H1 (cell line): ENCODE data around the gene RRAGB. TPM values are rescaled to one million over a fixed set of nuclear protein-coding genes. Genes with fewer than 3 reads are reported as not detected.

Source experiments
- CTCF ChIA-PET: fragments of 300-600 bp; sonication (Branson Sonifier 250); formaldehyde crosslinking; loops from one replicate; lab custom pipeline; 2021; ENCODE audit not compliant: partially characterized antibody; lab: Charles Lee
- POLR2A ChIA-PET: fragments of 300-600 bp; sonication (Branson Sonifier 250); formaldehyde crosslinking; loops from one replicate; lab custom pipeline; 2021; ENCODE audit warnings: inconsistent platforms; ENCODE audit not compliant: partially characterized antibody; lab: Charles Lee
- DNase-seq, 2 experiments: peaks; one replicate each; pipeline versions ENCODE4 v3.0.0 to v3.0.0-alpha.2; 2010 to 2022; ENCODE audit warnings: low spot score in 2 of 2, low read depth in 1 of 2, mixed read lengths in 1 of 2
- FAIRE-seq: peaks from 2 replicates; lab custom pipeline; 2011; peaks lifted over from hg19 to GRCh38; lab: Jason Lieb, UNC
- H2AFZ ChIP-seq: 2 replicates; pipeline ENCODE4 v1.8.1; 2012; ENCODE audit warnings: low read length, inconsistent platforms
- H2AK5ac ChIP-seq: 2 replicates; pipeline ENCODE4 v1.6.1; 2013; ENCODE audit warnings: low read depth, low read length
- H2BK120ac ChIP-seq: replicated peaks from 2 replicates; pipeline ENCODE3; 2013; ENCODE audit warnings: low read depth, low read length, inconsistent platforms
- H2BK12ac ChIP-seq: 2 replicates; pipeline ENCODE4 v1.6.1; 2013; ENCODE audit warnings: low read depth, low read length
- H2BK15ac ChIP-seq: 2 replicates; pipeline ENCODE4 v1.6.1; 2013; ENCODE audit warnings: low read length
- H2BK20ac ChIP-seq: 2 replicates; pipeline ENCODE4 v1.6.1; 2013; ENCODE audit warnings: low read length
- H2BK5ac ChIP-seq: 2 replicates; pipeline ENCODE4 v1.6.1; 2013; ENCODE audit warnings: low read depth, low read length
- H3K14ac ChIP-seq: 2 replicates; pipeline ENCODE4 v1.6.1; 2013; ENCODE audit warnings: inconsistent platforms; ENCODE audit not compliant: insufficient read length
- H3K18ac ChIP-seq: 2 replicates; pipeline ENCODE4 v1.6.1; 2013; ENCODE audit warnings: low read length; ENCODE audit errors: extremely low read depth
- H3K23ac ChIP-seq: 2 replicates; pipeline ENCODE4 v1.6.1; 2013; ENCODE audit warnings: inconsistent platforms; ENCODE audit not compliant: insufficient read length
- H3K23me2 ChIP-seq: 2 replicates; pipeline ENCODE4 v1.6.1; 2013; ENCODE audit warnings: low read depth, low read length
- H3K27ac ChIP-seq: 2 replicates; pipeline ENCODE4 v1.6.1; 2011; ENCODE audit warnings: low read depth, low read length, inconsistent platforms
- H3K27me3 ChIP-seq, 4 experiments: replicated peaks in 1 of 4; 1 replicate in 1 of 4; 2 replicates in 3 of 4; pipeline versions ENCODE4 v1.6.1 to v1.8.1; 2011 to 2013; ENCODE audit warnings: low read length in 3 of 4, mild to moderate bottlenecking in 3 of 4, inconsistent platforms in 2 of 4, mixed read lengths in 2 of 4, moderate library complexity in 1 of 4; ENCODE audit not compliant: control insufficient read depth in 3 of 4, insufficient read depth in 3 of 4; ENCODE audit errors: extremely low read depth in 1 of 4
- H3K36me3 ChIP-seq, 4 experiments: 2 replicates each; pipeline versions ENCODE4 v1.6.1 to v1.8.1; 2011 to 2013; ENCODE audit warnings: mild to moderate bottlenecking in 4 of 4, low read length in 3 of 4, moderate library complexity in 2 of 4, control low read depth in 1 of 4, inconsistent platforms in 1 of 4; ENCODE audit not compliant: insufficient read depth in 4 of 4, control insufficient read depth in 2 of 4
- H3K4ac ChIP-seq: replicated peaks from 2 replicates; pipeline ENCODE3; 2013; ENCODE audit warnings: low read length, low read depth, mixed read lengths, inconsistent platforms; ENCODE audit not compliant: insufficient read length
- H3K4me1 ChIP-seq, 4 experiments: replicated peaks in 1 of 4; 1 replicate in 1 of 4; 2 replicates in 3 of 4; pipeline versions ENCODE4 v1.6.1 to v1.8.1; 2011 to 2013; ENCODE audit warnings: low read length in 3 of 4, inconsistent platforms in 2 of 4, mixed read lengths in 1 of 4; ENCODE audit not compliant: insufficient read depth in 4 of 4, control insufficient read depth in 3 of 4
- H3K4me2 ChIP-seq, 2 experiments: 2 replicates each; pipeline versions ENCODE4 v1.6.1 to v1.8.1; 2011 to 2013; ENCODE audit warnings: low read depth in 2 of 2, low read length in 2 of 2, control low read depth in 1 of 2, inconsistent platforms in 1 of 2, mild to moderate bottlenecking in 1 of 2; ENCODE audit not compliant: insufficient read depth in 1 of 2
- H3K4me3 ChIP-seq, 4 experiments: fragments of 200-600, 300-600 bp in 1 of 4; sonication (generic), shearing (Covaris generic), sonication (Bioruptor Twin) in 1 of 4; 2 replicates each; pipeline versions ENCODE4 v1.5.1 to v1.8.1; 2011 to 2016; ENCODE audit warnings: low read length in 4 of 4, low read depth in 3 of 4, control low read depth in 2 of 4, inconsistent platforms in 2 of 4, mild to moderate bottlenecking in 2 of 4, mixed read lengths in 1 of 4, moderate library complexity in 1 of 4; ENCODE audit not compliant: insufficient read depth in 2 of 4; ENCODE audit errors: extremely low read depth in 1 of 4
- H3K56ac ChIP-seq: replicated peaks from 2 replicates; pipeline ENCODE3; 2013; ENCODE audit warnings: low read depth, mild to moderate bottlenecking, mixed read lengths, low read length, inconsistent platforms; ENCODE audit not compliant: insufficient read length
- H3K79me1 ChIP-seq: 2 replicates; pipeline ENCODE4 v1.6.1; 2013; ENCODE audit warnings: low read depth, low read length, control low read depth
- H3K79me2 ChIP-seq, 2 experiments: 2 replicates each; pipeline versions ENCODE4 v1.6.1 to v1.8.1; 2012 to 2013; ENCODE audit warnings: low read length in 2 of 2, mild to moderate bottlenecking in 2 of 2, inconsistent platforms in 1 of 2; ENCODE audit not compliant: insufficient read depth in 2 of 2, control insufficient read depth in 1 of 2
- H3K9ac ChIP-seq, 4 experiments: replicated peaks in 1 of 4; 1 replicate in 1 of 4; 2 replicates in 3 of 4; pipeline versions ENCODE4 v1.6.1 to v1.8.1; 2011 to 2013; ENCODE audit warnings: low read depth in 3 of 4, low read length in 3 of 4, control low read depth in 2 of 4, mild to moderate bottlenecking in 2 of 4, moderate library complexity in 2 of 4, inconsistent platforms in 1 of 4; ENCODE audit errors: extremely low read depth in 1 of 4
- H3K9me3 ChIP-seq, 2 experiments: 2 replicates each; pipeline versions ENCODE4 v1.6.1 to v1.8.1; 2012 to 2013; ENCODE audit warnings: mild to moderate bottlenecking in 2 of 2, moderate library complexity in 2 of 2, control low read depth in 1 of 2, inconsistent platforms in 1 of 2, low read depth in 1 of 2, low read length in 1 of 2, mixed read lengths in 1 of 2; ENCODE audit not compliant: insufficient read depth in 2 of 2
- H4K20me1 ChIP-seq, 2 experiments: replicated peaks in 1 of 2; 2 replicates each; pipeline versions ENCODE3 to v1.8.1; 2011 to 2013; ENCODE audit warnings: inconsistent platforms in 2 of 2, low read length in 2 of 2, mild to moderate bottlenecking in 1 of 2; ENCODE audit not compliant: insufficient read depth in 2 of 2, control insufficient read depth in 1 of 2
- H4K5ac ChIP-seq: 2 replicates; pipeline ENCODE4 v1.6.1; 2013; ENCODE audit warnings: low read length, low read depth, mixed read lengths, inconsistent platforms; ENCODE audit not compliant: insufficient read length
- H4K8ac ChIP-seq: 2 replicates; pipeline ENCODE4 v1.8.0; 2013; ENCODE audit warnings: mild to moderate bottlenecking, moderate library complexity, low read length, inconsistent platforms; ENCODE audit not compliant: insufficient read depth; ENCODE audit errors: extremely low read depth
- H4K91ac ChIP-seq: replicated peaks from 2 replicates; pipeline ENCODE3; 2013; ENCODE audit warnings: low read length, mixed read lengths, inconsistent platforms; ENCODE audit not compliant: insufficient read length
- BRCA1 ChIP-seq: IDR thresholded peaks from 2 replicates; pipeline ENCODE4 v1.6.1; 2012; ENCODE audit warnings: low read depth, low read length, improper control_type of control experiment
- CBX8 ChIP-seq: fragments of 300-800, 300-1000 bp; sonication (generic); IDR thresholded peaks from 2 replicates; pipeline ENCODE4 v1.7.1; 2016; ENCODE audit warnings: low read depth, low read length, borderline replicate concordance
- CHD1 ChIP-seq: IDR thresholded peaks from 2 replicates; pipeline ENCODE4 v1.6.1; 2012; ENCODE audit warnings: low read depth, low read length, improper control_type of control experiment
- EP300 ChIP-seq, 2 experiments: IDR thresholded peaks; 1 replicate in 1 of 2; 2 replicates in 1 of 2; pipeline ENCODE4 v1.6.1; 2011 to 2012; ENCODE audit warnings: low read depth in 2 of 2, low read length in 2 of 2, mild to moderate bottlenecking in 2 of 2, borderline replicate concordance in 1 of 2, inconsistent platforms in 1 of 2, moderate library complexity in 1 of 2
- EZH2 ChIP-seq: fragments of 200-600 bp; sonication (generic); IDR thresholded peaks from 2 replicates; pipeline ENCODE4 v1.7.1; 2012; ENCODE audit warnings: low read depth, mild to moderate bottlenecking, moderate library complexity, low read length, inconsistent platforms; ENCODE audit not compliant: severe bottlenecking
- GABPA ChIP-seq: IDR thresholded peaks from 2 replicates; pipeline ENCODE4 v1.6.1; 2011; ENCODE audit warnings: mild to moderate bottlenecking, low read length, moderate library complexity, borderline replicate concordance; ENCODE audit not compliant: insufficient read depth
- HDAC6 ChIP-seq: IDR thresholded peaks from one replicate; pipeline ENCODE4 v1.7.1; 2012; ENCODE audit warnings: low read depth, mild to moderate bottlenecking, inconsistent platforms, low read length, moderate library complexity
- MAFK ChIP-seq: IDR thresholded peaks from 2 replicates; pipeline ENCODE4 v1.6.1; 2012; ENCODE audit warnings: low read depth, mild to moderate bottlenecking, improper control_type of control experiment, low read length
- NANOG ChIP-seq: IDR thresholded peaks from 2 replicates; pipeline ENCODE4 v1.6.1; 2011; ENCODE audit warnings: low read length, low read depth, mild to moderate bottlenecking, inconsistent platforms; ENCODE audit not compliant: insufficient read depth, poor library complexity, severe bottlenecking
- RAD21 ChIP-seq, 2 experiments: IDR thresholded peaks in 1 of 2; conservative IDR thresholded peaks in 1 of 2; 2 replicates each; pipeline ENCODE4 v1.6.1; 2011; ENCODE audit warnings: low read depth in 2 of 2, low read length in 2 of 2, improper control_type of control experiment in 1 of 2, inconsistent platforms in 1 of 2, mild to moderate bottlenecking in 1 of 2, moderate library complexity in 1 of 2
- RBBP5 ChIP-seq: IDR thresholded peaks from 2 replicates; pipeline ENCODE4 v1.7.1; 2012; ENCODE audit warnings: low read depth, mild to moderate bottlenecking, inconsistent platforms, low read length, moderate library complexity, borderline replicate concordance
- SRF ChIP-seq: IDR thresholded peaks from 2 replicates; pipeline ENCODE4 v1.6.1; 2011; ENCODE audit warnings: mild to moderate bottlenecking, low read depth, low read length, moderate library complexity
- WGBS, 2 experiments: shearing (Covaris generic) in 1 of 2; methylation state at CpG; one replicate each; pipeline versions ENCODE4 v1.1.6 to v1.1.7; 2013 to 2015; ENCODE audit warnings: low lambda C conversion rate in 2 of 2, mixed read lengths in 2 of 2, inconsistent platforms in 1 of 2, low coverage in 1 of 2, missing lambda C conversion rate in 1 of 2; ENCODE audit not compliant: insufficient replicate concordance in 2 of 2, insufficient coverage in 1 of 2, insufficient read length in 1 of 2; ENCODE audit errors: extremely low coverage in 1 of 2, missing lambda C conversion rate in 1 of 2; 5-methylcytosine and 5-hydroxymethylcytosine counted together
- polyA plus RNA-seq, 7 experiments: library from polyadenylated mRNA; depleted of rRNA in 3 of 7; stranded (reverse) in 5 of 7; unstranded in 2 of 7; fragments of >200 nt in 5 of 7; fragments of 200-250 nt in 2 of 7; gene quantifications; 1 replicate in 5 of 7; 2 replicates in 1 of 7; 4 replicates in 1 of 7; pipeline versions ENCODE4 v1.2.1 to v1.2.3, GENCODE V29; 2011 to 2013; ENCODE audit warnings: missing spikeins in 2 of 7, mixed read lengths in 2 of 7
- total RNA-seq: library from RNA; stranded (reverse); fragmentation: NEBNext Ultra II Directional; extraction: Animal tissue kit (Norgen Biotek cat#: 25700); gene quantifications from 2 replicates; pipeline ENCODE4 v1.2.1, GENCODE V29; 2021
- TF ChIP-seq, protein P1 (sequence below): IDR thresholded peaks from 2 replicates; pipeline ENCODE4 v1.6.1; 2011; ENCODE audit warnings: low read length, improper control_type of control experiment

RRAGB gene
- total and polyA plus RNA-seq, 2 of the 8 experiments (the other 6 are each of a cell fraction or from before 2014, with no cell fraction given), result 5.8 to 6.8 TPM

DNA sequence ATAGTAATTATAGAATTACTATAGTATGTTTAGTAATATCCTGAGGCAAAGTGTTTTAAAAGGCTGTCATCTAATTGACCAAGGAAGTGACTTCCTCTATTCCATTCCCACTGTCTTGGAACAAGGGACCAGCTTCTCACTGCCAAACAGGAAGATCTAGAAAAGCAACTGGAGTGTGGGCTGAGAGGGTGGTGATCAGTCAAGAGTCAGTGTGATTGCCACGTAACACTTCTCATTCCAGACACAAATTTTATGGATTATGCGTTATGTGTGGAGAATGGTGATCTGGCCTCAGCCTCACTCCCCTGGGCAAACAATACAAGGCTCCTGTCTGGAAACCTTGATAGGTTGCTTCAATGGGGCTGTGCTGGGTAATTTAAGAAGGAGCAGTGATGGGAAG is 60.0 kb downstream of the RRAGB start:
- Histone ChIP-seq H4K8ac (no peak overlapping the region), H4K91ac (no peak overlapping the region), H3K4me3 (no peak overlapping the region), H3K4me2 (no peak overlapping the region), H2AFZ (no peak overlapping the region), H3K4ac (no peak overlapping the region), H2AK5ac (no peak overlapping the region), H3K18ac (no peak overlapping the region), H3K27me3 (no peaks in the 10 kb centered on the region), H4K5ac (no peak overlapping the region), H2BK20ac (no peak overlapping the region), H3K23me2 (no peaks in the 10 kb centered on the region), H3K56ac (no peak overlapping the region), H3K23ac (no peak overlapping the region), H3K4me1 (no peaks in the 10 kb centered on the region), H2BK12ac (no peak overlapping the region), H4K20me1 (no peaks in the 10 kb centered on the region), H3K14ac (no peak overlapping the region), H3K79me1 (no peaks in the 10 kb centered on the region), H3K9me3 (no peaks in the 10 kb centered on the region), H2BK15ac (no peak overlapping the region), H2BK120ac (no peak overlapping the region), H2BK5ac (no peak overlapping the region), H3K36me3 (no peaks in the 10 kb centered on the region), H3K9ac (no peak overlapping the region), H3K79me2 (no peaks in the 10 kb centered on the region), H3K27ac (no peak overlapping the region)
- FAIRE-seq, result no peak
- WGBS, 2 experiments, result 100% methylated on average over 1 of the region's 2 CpGs; no CpG with 5 or more reads in 1 of the 2 experiments
- DNase-seq, result no peak
- ChIA-PET CTCF (no interaction called here), POLR2A (no interaction called here)
- no peak for TF ChIP-seq EP300 (IDR thresholded peaks at IDR 0.05; ENCODE audit: borderline replicate concordance in 1 of 2, low read depth in 2 of 2, low read length in 2 of 2)
- TF ChIP-seq, protein P1, sequence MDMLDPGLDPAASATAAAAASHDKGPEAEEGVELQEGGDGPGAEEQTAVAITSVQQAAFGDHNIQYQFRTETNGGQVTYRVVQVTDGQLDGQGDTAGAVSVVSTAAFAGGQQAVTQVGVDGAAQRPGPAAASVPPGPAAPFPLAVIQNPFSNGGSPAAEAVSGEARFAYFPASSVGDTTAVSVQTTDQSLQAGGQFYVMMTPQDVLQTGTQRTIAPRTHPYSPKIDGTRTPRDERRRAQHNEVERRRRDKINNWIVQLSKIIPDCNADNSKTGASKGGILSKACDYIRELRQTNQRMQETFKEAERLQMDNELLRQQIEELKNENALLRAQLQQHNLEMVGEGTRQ, result no peak
- TF ChIP-seq RBBP5, result no peak
- no peak for TF ChIP-seq EZH2
- TF ChIP-seq SRF, result no peak
- TF ChIP-seq BRCA1, result no peak
- TF ChIP-seq GABPA, result no peak
- no peak for TF ChIP-seq RAD21 (IDR thresholded peaks at IDR 0.05 in 1 of 2, conservative IDR thresholded peaks at IDR 0.05 in 1 of 2; ENCODE audit: low read depth in 2 of 2, low read length in 2 of 2)
- TF ChIP-seq CBX8, result no peak
- TF ChIP-seq MAFK, result no peak
- no peak for TF ChIP-seq CHD1
- no peak for TF ChIP-seq NANOG
- no peak for TF ChIP-seq HDAC6
